ENCODE measurements around the gene ADAMTS16.
A peak's percentile ranks its signal among the peaks of the same experiment; 100 is the strongest.
"Not testable (repeated sequence)": the region's sequence is repeated elsewhere in the genome, so short reads cannot be mapped to it uniquely, and the experiment has no call there.

Gene ADAMTS16

GRCh38 chr5:5139777-5140478 lies at the start of gene ADAMTS16:
TSS of gene ADAMTS16 (plus strand) at chr5:5140330. CDS start at chr5:5140468, 138 bp downstream.
- DNase-seq, result peak; percentile 5

- no peak for DNase-seq
Observed at GRCh38 chr5:5092149-5092548, 48.0 kb upstream of the ADAMTS16 start.

GRCh38 chr5:5100635-5101034 lies 39.5 kb upstream of the ADAMTS16 start:
- no peak for DNase-seq

- DNase-seq, result no peak
Observed at GRCh38 chr5:5101676-5102075, 38.5 kb upstream of the ADAMTS16 start.

- no peak for DNase-seq
Observed at GRCh38 chr5:5103245-5103644, 36.9 kb upstream of the ADAMTS16 start.

GRCh38 chr5:5104550-5104949 lies 35.6 kb upstream of the ADAMTS16 start:
- no peak for DNase-seq

GRCh38 chr5:5105531-5105930 lies 34.6 kb upstream of the ADAMTS16 start:
- DNase-seq, result no peak

- no peak for DNase-seq
Observed at GRCh38 chr5:5116956-5117355, 23.2 kb upstream of the ADAMTS16 start.

GRCh38 chr5:5122776-5123175 lies 17.4 kb upstream of the ADAMTS16 start:
- DNase-seq, result no peak

GRCh38 chr5:5124231-5124630 lies 15.9 kb upstream of the ADAMTS16 start:
- DNase-seq, result no peak

GRCh38 chr5:5126444-5126843 lies 13.7 kb upstream of the ADAMTS16 start:
- DNase-seq, result no peak

- no peak for DNase-seq
Observed at GRCh38 chr5:5128766-5129165, 11.4 kb upstream of the ADAMTS16 start.

GRCh38 chr5:5132234-5132633 lies 7.9 kb upstream of the ADAMTS16 start:
- DNase-seq, result no peak

GRCh38 chr5:5132693-5133295 lies 7.3 kb upstream of the ADAMTS16 start:
- DNase-seq, result no peak

GRCh38 chr5:5134107-5134506 lies 6.0 kb upstream of the ADAMTS16 start:
- DNase-seq, result no peak

GRCh38 chr5:5135957-5136676 lies 4.0 kb upstream of the ADAMTS16 start:
- no peak for DNase-seq

- not testable (repeated sequence) for DNase-seq
Observed at GRCh38 chr5:5137851-5138250, 2.3 kb upstream of the ADAMTS16 start.

GRCh38 chr5:5139336-5139776 lies 774 bp upstream of the ADAMTS16 start:
- DNase-seq, result no peak

GRCh38 chr5:5140479-5141338 lies 579 bp downstream of the ADAMTS16 start:
- peak; percentile 7 for DNase-seq

GRCh38 chr5:5141339-5141599 lies 1.1 kb downstream of the ADAMTS16 start:
- no peak for DNase-seq

GRCh38 chr5:5141625-5142525 lies 1.7 kb downstream of the ADAMTS16 start:
- DNase-seq, result peak; percentile 63

GRCh38 chr5:5144441-5144840 lies 4.3 kb downstream of the ADAMTS16 start:
- no peak for DNase-seq

Data from stimulated activated CD4-positive, alpha-beta T cell treated with anti-CD3 and anti-CD28 coated beads, Interleukin-15, amount 100 ng/mL, for 24 hours (primary cell).